ENCODE measurements around the gene B4GALNT2. TPM values are rescaled to one million over a fixed set of nuclear protein-coding genes. Genes with fewer than 3 reads are reported as not detected.
A peak's percentile ranks its signal among the peaks of the same experiment; 100 is the strongest.

Gene B4GALNT2
- total RNA-seq, 1 experiment from 2014 or later, result 0.05 TPM

GRCh38 chr17:49120166-49120565 is 12.4 kb upstream of the B4GALNT2 start:
- CTCF ChIA-PET, result no interaction called here
- Mint-ChIP-seq H3K36me3 (ENCODE audit: insufficient read depth, unreplicated experiment) (no peaks in the 10 kb centered on the region), H3K27me3 (ENCODE audit: insufficient read depth, unreplicated experiment) (no peaks in the 10 kb centered on the region), H3K4me3 (ENCODE audit: unreplicated experiment) (no peak overlapping the region), H3K4me1 (ENCODE audit: insufficient read depth, unreplicated experiment) (peaks cover 10% of the 10 kb centered on the region), H3K9me3 (ENCODE audit: unreplicated experiment) (no peaks in the 10 kb centered on the region), H3K27ac (ENCODE audit: low read depth, unreplicated experiment) (peak overlapping the region; percentile 1)
- POLR2A ChIA-PET, result interaction anchor here (1.2 kb wide), 1 partner anchor 12 kb away, joined by 4 read pairs; no protein-coding TSS in a partner anchor
- intact Hi-C loops (cut with micrococcal nuclease), result no loop called here
- no peak for TF ChIP-seq CTCF (IDR thresholded peaks at IDR 0.05; ENCODE audit: unreplicated experiment)
- DNase-seq (ENCODE audit: unreplicated experiment), result no peak
- BruUV-seq (replicated peaks), result no TSS peak

- ChIA-PET CTCF (interaction anchor here (0.5 kb wide), 1 partner anchor 58 kb away, joined by 3 read pairs; no protein-coding TSS in a partner anchor), POLR2A (interaction anchor here (0.7 to 1.6 kb wide), 4 partner anchors 10 to 214 kb away, joined by 3 to 4 read pairs (median 4); no protein-coding TSS in a partner anchor)
- no peak overlapping the region for H3K4me3 Mint-ChIP-seq (ENCODE audit: unreplicated experiment)
- TF ChIP-seq CTCF (IDR thresholded peaks at IDR 0.05; ENCODE audit: unreplicated experiment), result no peak
- intact Hi-C loops (cut with micrococcal nuclease), result no loop called here
- DNase-seq (ENCODE audit: unreplicated experiment), result no peak
- no peak overlapping the region for H3K27ac Mint-ChIP-seq (ENCODE audit: low read depth, unreplicated experiment)
- H3K9me3 Mint-ChIP-seq (ENCODE audit: unreplicated experiment), result no peaks in the 10 kb centered on the region
- H3K36me3 Mint-ChIP-seq (ENCODE audit: insufficient read depth, unreplicated experiment), result no peaks in the 10 kb centered on the region
- peaks cover 13% of the 10 kb centered on the region for H3K4me1 Mint-ChIP-seq (ENCODE audit: insufficient read depth, unreplicated experiment)
- H3K27me3 Mint-ChIP-seq (ENCODE audit: insufficient read depth, unreplicated experiment), result no peaks in the 10 kb centered on the region
- no TSS peak for BruUV-seq (replicated peaks)
Observed at GRCh38 chr17:49121696-49122292, 10.8 kb upstream of the B4GALNT2 start.

- BruUV-seq (replicated peaks), result no TSS peak
- Mint-ChIP-seq H3K27me3 (ENCODE audit: insufficient read depth, unreplicated experiment) (no peaks in the 10 kb centered on the region), H3K9me3 (ENCODE audit: unreplicated experiment) (no peaks in the 10 kb centered on the region), H3K36me3 (ENCODE audit: insufficient read depth, unreplicated experiment) (no peaks in the 10 kb centered on the region), H3K4me3 (ENCODE audit: unreplicated experiment) (no peak overlapping the region), H3K27ac (ENCODE audit: low read depth, unreplicated experiment) (no peak overlapping the region), H3K4me1 (ENCODE audit: insufficient read depth, unreplicated experiment) (peaks cover 12% of the 10 kb centered on the region)
- POLR2A ChIA-PET, result interaction anchor here (1.6 kb wide), 1 partner anchor 18 kb away, joined by 4 read pairs; no protein-coding TSS in a partner anchor
- TF ChIP-seq CTCF (IDR thresholded peaks at IDR 0.05; ENCODE audit: unreplicated experiment), result no peak
- CTCF ChIA-PET, result no interaction called here
- DNase-seq (ENCODE audit: unreplicated experiment), result no peak
- intact Hi-C loops (cut with micrococcal nuclease), result no loop called here
Observed at GRCh38 chr17:49122566-49122965, 10.0 kb upstream of the B4GALNT2 start.

GRCh38 chr17:49123061-49123460 is 9.5 kb upstream of the B4GALNT2 start:
- intact Hi-C loops (cut with micrococcal nuclease), result no loop called here
- Mint-ChIP-seq H3K4me1 (ENCODE audit: insufficient read depth, unreplicated experiment) (peaks cover 12% of the 10 kb centered on the region), H3K36me3 (ENCODE audit: insufficient read depth, unreplicated experiment) (no peaks in the 10 kb centered on the region), H3K4me3 (ENCODE audit: unreplicated experiment) (no peak overlapping the region), H3K27me3 (ENCODE audit: insufficient read depth, unreplicated experiment) (no peaks in the 10 kb centered on the region), H3K27ac (ENCODE audit: low read depth, unreplicated experiment) (no peak overlapping the region), H3K9me3 (ENCODE audit: unreplicated experiment) (no peaks in the 10 kb centered on the region)
- no peak for DNase-seq (ENCODE audit: unreplicated experiment)
- ChIA-PET POLR2A (interaction anchor here (1.3 to 1.6 kb wide), 2 partner anchors 10 to 19 kb away, joined by 3 to 4 read pairs; no protein-coding TSS in a partner anchor), CTCF (no interaction called here)
- BruUV-seq (replicated peaks), result no TSS peak
- no peak for TF ChIP-seq CTCF (IDR thresholded peaks at IDR 0.05; ENCODE audit: unreplicated experiment)

Data from MCF 10A (cell line).